Measurements from ENCODE around the gene PCDHGA6.
"Not testable (repeated sequence)": the region's sequence is repeated elsewhere in the genome, so short reads cannot be mapped to it uniquely, and the experiment has no call there.

Gene PCDHGA6

GRCh38 chr5:141373673-141374317 lies at the start of gene PCDHGA6:
Gene PCDHGA6, plus strand, starts transcription at chr5:141373891. Its CDS starts 193 bp downstream, at chr5:141374084.
- Mint-ChIP-seq H3K27me3 (peaks cover 40 to 70% of the 10 kb centered on the region in 2 donors), H3K4me1 (peaks cover 0 to 6% of the 10 kb centered on the region in 2 donors), H3K9me3 (peaks cover 24% of the 10 kb centered on the region in 2 donors), H3K27ac (no peak within 1 kb of the TSS), H3K36me3 (peaks cover 11 to 17% of the 10 kb centered on the region in 2 donors), H3K4me3 (peak within 1 kb of the TSS in 1 of 2 donors; percentile 30)
- ATAC-seq (replicated peaks) (no peak), DNase-seq (no peak)

GRCh38 chr5:141326088-141326854 lies 47.4 kb upstream of the PCDHGA6 start:
- peak; percentile 51 for DNase-seq
- peaks cover 35 to 43% of the 10 kb centered on the region in 2 donors for H3K27me3 Mint-ChIP-seq
- H3K36me3 Mint-ChIP-seq: peaks cover 6 to 7% of the 10 kb centered on the region in 2 donors
- H3K9me3 Mint-ChIP-seq: peaks cover 7 to 12% of the 10 kb centered on the region in 2 donors
- ATAC-seq (replicated peaks): peak; percentile 92 to 94
- peak overlapping the region; percentile 95 for H3K4me3 Mint-ChIP-seq
- peak overlapping the region; percentile 91 for H3K27ac Mint-ChIP-seq
- peaks cover 3 to 7% of the 10 kb centered on the region in 2 donors for H3K4me1 Mint-ChIP-seq

GRCh38 chr5:141328231-141328630 lies 45.5 kb upstream of the PCDHGA6 start:
- ATAC-seq (replicated peaks) (no peak), DNase-seq (no peak)
- Mint-ChIP-seq H3K4me1 (peaks cover 3 to 7% of the 10 kb centered on the region in 2 donors), H3K27me3 (peaks cover 49 to 63% of the 10 kb centered on the region in 2 donors), H3K27ac (no peak overlapping the region), H3K4me3 (no peak overlapping the region), H3K9me3 (peaks cover 14 to 17% of the 10 kb centered on the region in 2 donors), H3K36me3 (peaks cover 6 to 17% of the 10 kb centered on the region in 2 donors)

GRCh38 chr5:141330299-141331080 lies 43.2 kb upstream of the PCDHGA6 start, which contains the start of gene PCDHGA1:
Gene PCDHGA1, plus strand, starts transcription at chr5:141330514.
- peaks cover 65 to 85% of the 10 kb centered on the region in 2 donors for H3K27me3 Mint-ChIP-seq

GRCh38 chr5:141332571-141332970 lies 41.1 kb upstream of the PCDHGA6 start:
- peaks cover 70 to 90% of the 10 kb centered on the region in 2 donors for H3K27me3 Mint-ChIP-seq
- peaks cover 8 to 21% of the 10 kb centered on the region in 2 donors for H3K36me3 Mint-ChIP-seq
- not testable (repeated sequence) for H3K4me1 Mint-ChIP-seq

More at GRCh38 chr5:141330299-141331080, 43.2 kb upstream of the PCDHGA6 start, which contains the start of gene PCDHGA1:
- Mint-ChIP-seq H3K4me1 (peaks cover 3 to 7% of the 10 kb centered on the region in 2 donors), H3K9me3 (peaks cover 22% of the 10 kb centered on the region in 2 donors), H3K27ac (no peak within 1 kb of the TSS), H3K36me3 (peaks cover 8 to 21% of the 10 kb centered on the region in 2 donors), H3K4me3 (no peak within 1 kb of the TSS)
- ATAC-seq (replicated peaks) (peak in 1 of 2 donors; percentile 48), DNase-seq (no peak)

GRCh38 chr5:141338538-141339306 lies 35.0 kb upstream of the PCDHGA6 start, which contains the start of gene PCDHGA2:
Gene PCDHGA2, plus strand, starts transcription at chr5:141338760.
- Mint-ChIP-seq H3K27ac (peak within 1 kb of the TSS; percentile 37), H3K36me3 (peaks cover 8 to 17% of the 10 kb centered on the region in 2 donors), H3K9me3 (peaks cover 32 to 35% of the 10 kb centered on the region in 2 donors), H3K4me1 (no peaks in the 10 kb centered on the region), H3K4me3 (peak within 1 kb of the TSS in 1 of 2 donors; percentile 39), H3K27me3 (peaks cover 79 to 98% of the 10 kb centered on the region in 2 donors)
- no peak for DNase-seq
- ATAC-seq (replicated peaks): no peak

More at GRCh38 chr5:141332571-141332970, 41.1 kb upstream of the PCDHGA6 start:
- not testable (repeated sequence) for DNase-seq; H3K4me3 Mint-ChIP-seq; ATAC-seq (replicated peaks); H3K27ac Mint-ChIP-seq
- peaks cover 29 to 32% of the 10 kb centered on the region in 2 donors for H3K9me3 Mint-ChIP-seq

GRCh38 chr5:141340781-141341354 lies 32.8 kb upstream of the PCDHGA6 start:
- H3K4me3 Mint-ChIP-seq; ATAC-seq (replicated peaks); H3K4me1 Mint-ChIP-seq; DNase-seq; H3K27ac Mint-ChIP-seq: not testable (repeated sequence)
- peaks cover 29 to 37% of the 10 kb centered on the region in 2 donors for H3K9me3 Mint-ChIP-seq
- H3K36me3 Mint-ChIP-seq: peaks cover 11 to 21% of the 10 kb centered on the region in 2 donors
- H3K27me3 Mint-ChIP-seq: peaks cover 78 to 98% of the 10 kb centered on the region in 2 donors

GRCh38 chr5:141342773-141343172 lies 30.9 kb upstream of the PCDHGA6 start:
- no peak for ATAC-seq (replicated peaks)
- no peak overlapping the region for H3K27ac Mint-ChIP-seq
- H3K27me3 Mint-ChIP-seq: peaks cover 69 to 93% of the 10 kb centered on the region in 2 donors

GRCh38 chr5:141343242-141343952 lies 30.3 kb upstream of the PCDHGA6 start, which contains the start of gene PCDHGA3:
Gene PCDHGA3, plus strand, starts transcription at chr5:141343829. Its CDS starts 205 bp downstream, at chr5:141344034.
- peaks cover 64 to 89% of the 10 kb centered on the region in 2 donors for H3K27me3 Mint-ChIP-seq
- peaks cover 13 to 25% of the 10 kb centered on the region in 2 donors for H3K36me3 Mint-ChIP-seq
- peak within 1 kb of the TSS; percentile 14 for H3K27ac Mint-ChIP-seq
- H3K9me3 Mint-ChIP-seq: peaks cover 26 to 29% of the 10 kb centered on the region in 2 donors
- H3K4me3 Mint-ChIP-seq: peak within 1 kb of the TSS; percentile 36 to 65
- DNase-seq: no peak
- no peak for ATAC-seq (replicated peaks)
- no peaks in the 10 kb centered on the region for H3K4me1 Mint-ChIP-seq

More at GRCh38 chr5:141342773-141343172, 30.9 kb upstream of the PCDHGA6 start:
- no peak overlapping the region for H3K4me3 Mint-ChIP-seq
- no peak for DNase-seq
- no peaks in the 10 kb centered on the region for H3K4me1 Mint-ChIP-seq
- peaks cover 13 to 29% of the 10 kb centered on the region in 2 donors for H3K36me3 Mint-ChIP-seq
- peaks cover 31 to 32% of the 10 kb centered on the region in 2 donors for H3K9me3 Mint-ChIP-seq

GRCh38 chr5:141343953-141344463 lies 29.7 kb upstream of the PCDHGA6 start:
- peaks cover 63 to 89% of the 10 kb centered on the region in 2 donors for H3K27me3 Mint-ChIP-seq
- H3K9me3 Mint-ChIP-seq: peaks cover 26% of the 10 kb centered on the region in 2 donors

GRCh38 chr5:141345327-141345726 lies 28.4 kb upstream of the PCDHGA6 start:
- peak overlapping the region in 1 of 2 donors; percentile 21 for H3K4me3 Mint-ChIP-seq
- peaks cover 60 to 84% of the 10 kb centered on the region in 2 donors for H3K27me3 Mint-ChIP-seq
- peaks cover 15 to 26% of the 10 kb centered on the region in 2 donors for H3K36me3 Mint-ChIP-seq
- DNase-seq: no peak
- no peaks in the 10 kb centered on the region for H3K4me1 Mint-ChIP-seq
- no peak overlapping the region for H3K27ac Mint-ChIP-seq
- ATAC-seq (replicated peaks): no peak
- H3K9me3 Mint-ChIP-seq: peaks cover 25 to 30% of the 10 kb centered on the region in 2 donors

More at GRCh38 chr5:141343953-141344463, 29.7 kb upstream of the PCDHGA6 start:
- no peaks in the 10 kb centered on the region for H3K4me1 Mint-ChIP-seq
- ATAC-seq (replicated peaks) (no peak), DNase-seq (no peak)
- peak overlapping the region; percentile 36 to 65 for H3K4me3 Mint-ChIP-seq
- H3K27ac Mint-ChIP-seq: peak overlapping the region; percentile 14
- H3K36me3 Mint-ChIP-seq: peaks cover 13 to 25% of the 10 kb centered on the region in 2 donors

- Mint-ChIP-seq H3K9me3 (peaks cover 22 to 27% of the 10 kb centered on the region in 2 donors), H3K27me3 (peaks cover 63 to 84% of the 10 kb centered on the region in 2 donors), H3K36me3 (peaks cover 11 to 25% of the 10 kb centered on the region in 2 donors)
- H3K27ac Mint-ChIP-seq; H3K4me1 Mint-ChIP-seq; H3K4me3 Mint-ChIP-seq; DNase-seq; ATAC-seq (replicated peaks): not testable (repeated sequence)
These were observed 27.7 kb upstream of the PCDHGA6 start for GRCh38 chr5:141346017-141346416.
